Activated T-cell treated with anti-CD3 and anti-CD28 coated beads, Interleukin-2, amount 50 U/mL, for 24 hours (primary cell): Measurements from ENCODE around the gene MAGEA6.
"Not testable (repeated sequence)": the region's sequence is repeated elsewhere in the genome, so short reads cannot be mapped to it uniquely, and the experiment has no call there.

Experiments used
- DNase-seq: peaks from one replicate; pipeline ENCODE4 v3.0.0-alpha.2; 2020
- H3K27ac Mint-ChIP-seq: 2 replicates; pipeline ENCODE4 v1.8.0; 2020; ENCODE audit warnings: mild to moderate bottlenecking, mixed read lengths
- H3K27me3 Mint-ChIP-seq: 2 replicates; pipeline ENCODE4 v1.8.0; 2020; ENCODE audit warnings: mixed read lengths
- H3K36me3 Mint-ChIP-seq: 2 replicates; pipeline ENCODE4 v1.8.0; 2020; ENCODE audit warnings: low read depth, mixed read lengths
- H3K4me1 Mint-ChIP-seq: 2 replicates; pipeline ENCODE4 v1.8.0; 2020; ENCODE audit warnings: low read depth, mixed read lengths
- H3K4me3 Mint-ChIP-seq: 2 replicates; pipeline ENCODE4 v1.8.0; 2020; ENCODE audit warnings: mild to moderate bottlenecking, moderate library complexity, mixed read lengths
- H3K9me3 Mint-ChIP-seq: 2 replicates; pipeline ENCODE4 v1.8.0; 2020; ENCODE audit warnings: mixed read lengths

The MAGEA6 gene

GRCh38 chrX:152769549-152770289 is at the start of gene MAGEA6:
MAGEA6 (minus strand) TSS chrX:152769689; CDS start chrX:152767650, 2,039 bp downstream.
- not testable (repeated sequence) for H3K36me3 Mint-ChIP-seq, H3K4me1 Mint-ChIP-seq, DNase-seq, H3K27me3 Mint-ChIP-seq, H3K27ac Mint-ChIP-seq, H3K9me3 Mint-ChIP-seq, H3K4me3 Mint-ChIP-seq

- H3K27ac Mint-ChIP-seq: no peak overlapping the region
- no peaks in the 10 kb centered on the region for H3K36me3 Mint-ChIP-seq
- no peak overlapping the region for H3K4me3 Mint-ChIP-seq
- peaks cover 50% of the 10 kb centered on the region for H3K27me3 Mint-ChIP-seq
- no peak for DNase-seq
- no peaks in the 10 kb centered on the region for H3K4me1 Mint-ChIP-seq
- no peaks in the 10 kb centered on the region for H3K9me3 Mint-ChIP-seq
Observed at GRCh38 chrX:152819266-152819665, 49.8 kb upstream of the MAGEA6 start.

- no peaks in the 10 kb centered on the region for H3K36me3 Mint-ChIP-seq
- no peak overlapping the region for H3K4me3 Mint-ChIP-seq
- DNase-seq: no peak
- no peak overlapping the region for H3K27ac Mint-ChIP-seq
- H3K27me3 Mint-ChIP-seq: peaks cover 55% of the 10 kb centered on the region
- H3K9me3 Mint-ChIP-seq: no peaks in the 10 kb centered on the region
- H3K4me1 Mint-ChIP-seq: peaks cover 1% of the 10 kb centered on the region
Observed at GRCh38 chrX:152818356-152818755, 48.9 kb upstream of the MAGEA6 start.

GRCh38 chrX:152817078-152817764 is 47.7 kb upstream of the MAGEA6 start:
- no peaks in the 10 kb centered on the region for H3K9me3 Mint-ChIP-seq
- H3K36me3 Mint-ChIP-seq: no peaks in the 10 kb centered on the region
- H3K27me3 Mint-ChIP-seq: peaks cover 65% of the 10 kb centered on the region
- H3K27ac Mint-ChIP-seq: no peak overlapping the region
- peaks cover 1% of the 10 kb centered on the region for H3K4me1 Mint-ChIP-seq
- no peak for DNase-seq
- no peak overlapping the region for H3K4me3 Mint-ChIP-seq

GRCh38 chrX:152814048-152814447 is 44.6 kb upstream of the MAGEA6 start:
- no peak overlapping the region for H3K27ac Mint-ChIP-seq
- no peak for DNase-seq
- peaks cover 64% of the 10 kb centered on the region for H3K27me3 Mint-ChIP-seq
- no peaks in the 10 kb centered on the region for H3K36me3 Mint-ChIP-seq
- no peak overlapping the region for H3K4me3 Mint-ChIP-seq
- peaks cover 1% of the 10 kb centered on the region for H3K4me1 Mint-ChIP-seq
- H3K9me3 Mint-ChIP-seq: no peaks in the 10 kb centered on the region

- no peaks in the 10 kb centered on the region for H3K9me3 Mint-ChIP-seq
- no peak overlapping the region for H3K27ac Mint-ChIP-seq
- H3K27me3 Mint-ChIP-seq: peaks cover 64% of the 10 kb centered on the region
- no peaks in the 10 kb centered on the region for H3K36me3 Mint-ChIP-seq
- peaks cover 1% of the 10 kb centered on the region for H3K4me1 Mint-ChIP-seq
- no peak overlapping the region for H3K4me3 Mint-ChIP-seq
- DNase-seq: no peak
Observed at GRCh38 chrX:152813206-152813605, 43.7 kb upstream of the MAGEA6 start.

GRCh38 chrX:152810403-152810802 is 40.9 kb upstream of the MAGEA6 start:
- no peaks in the 10 kb centered on the region for H3K9me3 Mint-ChIP-seq
- peaks cover 66% of the 10 kb centered on the region for H3K27me3 Mint-ChIP-seq
- no peak overlapping the region for H3K4me3 Mint-ChIP-seq
- H3K36me3 Mint-ChIP-seq: no peaks in the 10 kb centered on the region
- no peak overlapping the region for H3K27ac Mint-ChIP-seq
- DNase-seq: no peak
- H3K4me1 Mint-ChIP-seq: peaks cover 8% of the 10 kb centered on the region

- Mint-ChIP-seq H3K4me1 (peaks cover 7% of the 10 kb centered on the region), H3K9me3 (no peaks in the 10 kb centered on the region), H3K36me3 (no peaks in the 10 kb centered on the region), H3K27ac (no peak overlapping the region), H3K27me3 (peaks cover 70% of the 10 kb centered on the region), H3K4me3 (no peak overlapping the region)
- no peak for DNase-seq
Observed at GRCh38 chrX:152806035-152806434, 36.5 kb upstream of the MAGEA6 start.

- no peaks in the 10 kb centered on the region for H3K36me3 Mint-ChIP-seq
- H3K27ac Mint-ChIP-seq: no peak overlapping the region
- no peak overlapping the region for H3K4me3 Mint-ChIP-seq
- DNase-seq: no peak
- no peaks in the 10 kb centered on the region for H3K9me3 Mint-ChIP-seq
- H3K4me1 Mint-ChIP-seq: no peaks in the 10 kb centered on the region
- peaks cover 62% of the 10 kb centered on the region for H3K27me3 Mint-ChIP-seq
Observed at GRCh38 chrX:152798945-152799344, 29.5 kb upstream of the MAGEA6 start.

GRCh38 chrX:152787062-152787461 is 17.6 kb upstream of the MAGEA6 start:
- H3K27ac Mint-ChIP-seq, H3K36me3 Mint-ChIP-seq, H3K4me1 Mint-ChIP-seq, DNase-seq, H3K27me3 Mint-ChIP-seq, H3K9me3 Mint-ChIP-seq, H3K4me3 Mint-ChIP-seq: not testable (repeated sequence)

GRCh38 chrX:152766562-152766961 is 2.9 kb downstream of the MAGEA6 start:
- H3K36me3 Mint-ChIP-seq, H3K27ac Mint-ChIP-seq, H3K4me1 Mint-ChIP-seq, H3K4me3 Mint-ChIP-seq, H3K27me3 Mint-ChIP-seq, DNase-seq, H3K9me3 Mint-ChIP-seq: not testable (repeated sequence)

- not testable (repeated sequence) for H3K27me3 Mint-ChIP-seq, DNase-seq, H3K4me3 Mint-ChIP-seq, H3K4me1 Mint-ChIP-seq, H3K36me3 Mint-ChIP-seq, H3K9me3 Mint-ChIP-seq, H3K27ac Mint-ChIP-seq
Observed at GRCh38 chrX:152761582-152761981, 7.9 kb downstream of the MAGEA6 start.

GRCh38 chrX:152759544-152759943 is 9.9 kb downstream of the MAGEA6 start:
- not testable (repeated sequence) for H3K27me3 Mint-ChIP-seq, H3K4me3 Mint-ChIP-seq, H3K36me3 Mint-ChIP-seq, H3K27ac Mint-ChIP-seq, H3K9me3 Mint-ChIP-seq, H3K4me1 Mint-ChIP-seq, DNase-seq

- DNase-seq, H3K4me1 Mint-ChIP-seq, H3K27me3 Mint-ChIP-seq, H3K4me3 Mint-ChIP-seq, H3K36me3 Mint-ChIP-seq, H3K9me3 Mint-ChIP-seq, H3K27ac Mint-ChIP-seq: not testable (repeated sequence)
Observed at GRCh38 chrX:152758918-152759317, 10.6 kb downstream of the MAGEA6 start, which contains the start of gene CSAG3. CSAG3 (plus strand) TSS chrX:152759218.

GRCh38 chrX:152754871-152755270 is 14.6 kb downstream of the MAGEA6 start:
- not testable (repeated sequence) for H3K27me3 Mint-ChIP-seq, H3K4me3 Mint-ChIP-seq, H3K27ac Mint-ChIP-seq, H3K4me1 Mint-ChIP-seq, DNase-seq, H3K36me3 Mint-ChIP-seq, H3K9me3 Mint-ChIP-seq
